ENCODE data around the gene TMEM63C.

GRCh38 chr14:77153802-77154201 is 27.8 kb upstream of the TMEM63C start:
- TF ChIP-seq EZH2 (IDR thresholded peaks at IDR 0.05) (no peak), CTCF (IDR thresholded peaks at IDR 0.05 in 2 of 3, conservative IDR thresholded peaks at IDR 0.05 in 1 of 3; ENCODE audit: borderline replicate concordance in 1 of 3, insufficient read depth in 1 of 3, low read depth in 2 of 3, low read length in 2 of 3) (no peak)

Data from HCT116 (cell line).